ENCODE data around the gene NCR1.
"Not testable (repeated sequence)": the region's sequence is repeated elsewhere in the genome, so short reads cannot be mapped to it uniquely, and the experiment has no call there.

The NCR1 gene

GRCh38 chr19:54921082-54921481 is 15.1 kb downstream of the NCR1 start:
- no peak for DNase-seq (ENCODE audit: low read depth)
- H3K4me3 ChIP-seq (ENCODE audit: low read length) = no peak overlapping the region
- TF ChIP-seq CTCF (IDR thresholded peaks at IDR 0.05; ENCODE audit: insufficient read depth, low read depth, low read length, missing control alignments) = no peak

GRCh38 chr19:54923276-54923675 is 17.3 kb downstream of the NCR1 start:
- DNase-seq (ENCODE audit: low read depth) = no peak
- no peak overlapping the region for H3K4me3 ChIP-seq (ENCODE audit: low read length)
- no peak for TF ChIP-seq CTCF (IDR thresholded peaks at IDR 0.05; ENCODE audit: insufficient read depth, low read depth, low read length, missing control alignments)

GRCh38 chr19:54928299-54928698 is 22.4 kb downstream of the NCR1 start:
- H3K4me3 ChIP-seq (ENCODE audit: low read length) = no peak overlapping the region
- no peak for TF ChIP-seq CTCF (IDR thresholded peaks at IDR 0.05; ENCODE audit: insufficient read depth, low read depth, low read length, missing control alignments)
- DNase-seq (ENCODE audit: low read depth) = no peak

GRCh38 chr19:54937926-54938325 is 32.0 kb downstream of the NCR1 start:
- TF ChIP-seq CTCF (IDR thresholded peaks at IDR 0.05; ENCODE audit: insufficient read depth, low read depth, low read length, missing control alignments) = no peak
- DNase-seq (ENCODE audit: low read depth) = no peak
- no peak overlapping the region for H3K4me3 ChIP-seq (ENCODE audit: low read length)

GRCh38 chr19:54938906-54939305 is 33.0 kb downstream of the NCR1 start:
- H3K4me3 ChIP-seq (ENCODE audit: low read length) = no peak overlapping the region
- no peak for TF ChIP-seq CTCF (IDR thresholded peaks at IDR 0.05; ENCODE audit: insufficient read depth, low read depth, low read length, missing control alignments)
- peak; percentile 3 for DNase-seq (ENCODE audit: low read depth)

- DNase-seq (ENCODE audit: low read depth); H3K4me3 ChIP-seq (ENCODE audit: low read length): not testable (repeated sequence)
Observed at GRCh38 chr19:54939538-54939937, 33.6 kb downstream of the NCR1 start.

- H3K4me3 ChIP-seq (ENCODE audit: low read length) = not testable (repeated sequence)
- DNase-seq (ENCODE audit: low read depth) = peak; percentile 5
Observed at GRCh38 chr19:54943772-54944361, 37.9 kb downstream of the NCR1 start.

- no peak within 1 kb of the TSS for H3K4me3 ChIP-seq (ENCODE audit: low read length)
Observed at GRCh38 chr19:54947381-54947780, 41.4 kb downstream of the NCR1 start, which contains the start of gene NLRP7. Gene NLRP7 (minus strand): TSS chr19:54947530.

More at GRCh38 chr19:54947381-54947780, 41.4 kb downstream of the NCR1 start, which contains the start of gene NLRP7:
- TF ChIP-seq CTCF (IDR thresholded peaks at IDR 0.05; ENCODE audit: insufficient read depth, low read depth, low read length, missing control alignments) = no peak
- DNase-seq (ENCODE audit: low read depth) = no peak
